ENCODE measurements around the gene PPM1E.

PPM1E gene

GRCh38 chr17:58755577-58756245 lies at the start of gene PPM1E:
PPM1E (plus strand) TSS chr17:58755854.
- peak; percentile 83 for ATAC-seq
- TF ChIP-seq BACH2 (CRISPR knock-in tag; IDR thresholded peaks at IDR 0.05; ENCODE audit: borderline replicate concordance) (0 out of 2 replicates have a peak, but pooled peaks have one; percentile 21), OSR1 (CRISPR knock-in tag; IDR thresholded peaks at IDR 0.05) (no peak), ZNF565 (CRISPR knock-in tag; conservative IDR thresholded peaks at IDR 0.05; ENCODE audit: low read depth) (peak; percentile 93), ZFP30 (CRISPR knock-in tag; IDR thresholded peaks at IDR 0.05) (no peak; the same call in 1 of the 2 replicates), CSDC2 (CRISPR knock-in tag; IDR thresholded peaks at IDR 0.05) (peak; percentile 91), TSHZ2 (CRISPR knock-in tag; IDR thresholded peaks at IDR 0.05) (peak; percentile 98), CREB5 (CRISPR knock-in tag; IDR thresholded peaks at IDR 0.05; ENCODE audit: low read depth) (no peak), SNAI2 (CRISPR knock-in tag; IDR thresholded peaks at IDR 0.05) (peak; percentile 97; the same call in 1 of the 2 replicates), GLIS3 (CRISPR knock-in tag; IDR thresholded peaks at IDR 0.05) (no peak), ZNF70 (CRISPR knock-in tag; IDR thresholded peaks at IDR 0.05) (peak; percentile 48; the same call in 1 of the 2 replicates), ZFP3 (CRISPR knock-in tag; IDR thresholded peaks at IDR 0.05) (peak; percentile 72; the same call in 1 of the 2 replicates), ZNF8 (CRISPR knock-in tag; IDR thresholded peaks at IDR 0.05) (no peak), CSRNP3 (CRISPR knock-in tag; IDR thresholded peaks at IDR 0.05) (no peak), ISL1 (CRISPR knock-in tag; IDR thresholded peaks at IDR 0.05) (peak; percentile 50; the same call in 1 of the 2 replicates), PPARA (CRISPR knock-in tag; IDR thresholded peaks at IDR 0.05; ENCODE audit: borderline replicate concordance) (peak; percentile 90; the same call in 1 of the 2 replicates), ESRRG (CRISPR knock-in tag; IDR thresholded peaks at IDR 0.05) (no peak), RARB (CRISPR knock-in tag; IDR thresholded peaks at IDR 0.05) (no peak)

- ATAC-seq: no peak
- no peak for TF ChIP-seq POU6F1 (CRISPR knock-in tag; IDR thresholded peaks at IDR 0.05; ENCODE audit: borderline replicate concordance, low read depth)
- TF ChIP-seq BACH2 (CRISPR knock-in tag; IDR thresholded peaks at IDR 0.05; ENCODE audit: borderline replicate concordance): no peak
- no peak for TF ChIP-seq PPARA (CRISPR knock-in tag; IDR thresholded peaks at IDR 0.05; ENCODE audit: borderline replicate concordance)
- no peak for TF ChIP-seq ZNF565 (CRISPR knock-in tag; conservative IDR thresholded peaks at IDR 0.05; ENCODE audit: low read depth)
- no peak for TF ChIP-seq TCF4 (CRISPR knock-in tag; IDR thresholded peaks at IDR 0.05; ENCODE audit: borderline replicate concordance)
- no peak for TF ChIP-seq CSDC2 (CRISPR knock-in tag; IDR thresholded peaks at IDR 0.05)
- TF ChIP-seq CSRNP3 (CRISPR knock-in tag; IDR thresholded peaks at IDR 0.05): no peak
- TF ChIP-seq CREB5 (CRISPR knock-in tag; IDR thresholded peaks at IDR 0.05; ENCODE audit: low read depth): no peak
- no peak for TF ChIP-seq TSHZ2 (CRISPR knock-in tag; IDR thresholded peaks at IDR 0.05)
- TF ChIP-seq PATZ1 (CRISPR knock-in tag; IDR thresholded peaks at IDR 0.05; ENCODE audit: borderline replicate concordance): no peak
- TF ChIP-seq ISL1 (CRISPR knock-in tag; IDR thresholded peaks at IDR 0.05): no peak
- no peak for TF ChIP-seq ESRRG (CRISPR knock-in tag; IDR thresholded peaks at IDR 0.05)
- TF ChIP-seq ZNF8 (CRISPR knock-in tag; IDR thresholded peaks at IDR 0.05): no peak
- TF ChIP-seq OSR1 (CRISPR knock-in tag; IDR thresholded peaks at IDR 0.05): no peak
- no peak for TF ChIP-seq GLIS3 (CRISPR knock-in tag; IDR thresholded peaks at IDR 0.05)
Observed at GRCh38 chr17:58706351-58707140, 49.1 kb upstream of the PPM1E start.
